Upper lobe of left lung (tissue), 6 donors: ENCODE data around the gene PPP1R9A. TPM values are rescaled to one million over a fixed set of nuclear protein-coding genes. Genes with fewer than 3 reads are reported as not detected.

Source experiments
- ATAC-seq, 2 donors: fragments of 200-7000 bp; cut with Tn5 transposase; one replicate each; pipeline ENCODE4 v1.9.1; 2022; ENCODE audit warnings: mild to moderate bottlenecking in 2 of 2, moderate library complexity in 2 of 2; ENCODE audit not compliant: low FRiP score in 2 of 2
- DNase-seq, 2 donors: peaks; one replicate each; pipeline ENCODE4 v3.0.0-alpha.2; 2019 to 2020
- H3K27ac ChIP-seq, 4 donors: fragments of 200-600 bp; sonication (generic); one replicate each; pipeline ENCODE4 v1.5.1; 2016 to 2019
- H3K27me3 ChIP-seq, 4 donors: fragments of 200-600 bp; sonication (generic); one replicate each; pipeline ENCODE4 v1.5.1; 2017 to 2019
- H3K36me3 ChIP-seq, 4 donors: fragments of 200-600 bp; sonication (generic); one replicate each; pipeline ENCODE4 v1.5.1; 2016 to 2019
- H3K4me1 ChIP-seq, 4 donors: fragments of 200-600 bp; sonication (generic); one replicate each; pipeline ENCODE4 v1.5.1; 2018 to 2019
- H3K4me3 ChIP-seq, 4 donors: fragments of 200-600 bp; sonication (generic); one replicate each; pipeline ENCODE4 v1.5.1; 2017 to 2019; ENCODE audit warnings: mild to moderate bottlenecking in 2 of 4, moderate library complexity in 1 of 4
- H3K9me3 ChIP-seq, 4 donors: fragments of 200-600 bp; sonication (generic); one replicate each; pipeline ENCODE4 v1.5.1; 2018 to 2019
- CTCF ChIP-seq, 6 experiments: fragments of 450-650 bp in 4 of 6; fragments of 200-600 bp in 2 of 6; sonication (generic) in 2 of 6; IDR thresholded peaks; one replicate each; pipeline ENCODE4 v1.5.1; 2016 to 2019; ENCODE audit warnings: antibody characterized with exemption in 6 of 6
- EP300 ChIP-seq, 4 donors: sonication (generic); formaldehyde crosslinking; IDR thresholded peaks; one replicate each; pipeline ENCODE4 v1.5.1; 2017; ENCODE audit warnings: antibody characterized with exemption in 4 of 4, control low read depth in 2 of 4
- POLR2A ChIP-seq, 4 donors: fragments of 450-650 bp; IDR thresholded peaks; one replicate each; pipeline ENCODE4 v1.5.1; 2016 to 2017; ENCODE audit warnings: antibody characterized with exemption in 4 of 4, mild to moderate bottlenecking in 2 of 4
- POLR2AphosphoS5 ChIP-seq, 2 donors: sonication (generic); formaldehyde crosslinking; IDR thresholded peaks; one replicate each; pipeline ENCODE4 v1.5.1; 2017; ENCODE audit warnings: antibody characterized with exemption in 2 of 2
- WGBS, 2 donors: methylation state at CpG; one replicate each; pipeline ENCODE4 v1.1.5; 2017 to 2018; 5-methylcytosine and 5-hydroxymethylcytosine counted together
- total RNA-seq, 6 donors: library from RNA; depleted of rRNA in 4 of 6; stranded (reverse); fragments of >200 nt in 4 of 6; gene quantifications; one replicate each; pipeline versions ENCODE4 v1.1.0 to v1.2.1, GENCODE V29; 2016 to 2021
- donor health status: DM: no; HTN: no; CAD: no; lungs with moderate emphysema.
- donor health status: DM: no; HTN: yes; CAD: no; lungs with severe emphysema.

The PPP1R9A gene
- total RNA-seq, 6 donors from 2014 or later, result 16.9 to 41.9 (median 26.2) TPM

GRCh38 chr7:95205665-95206225 is 298.4 kb downstream of the PPP1R9A start:
- TF ChIP-seq EP300 (IDR thresholded peaks at IDR 0.05) (no peak), CTCF (IDR thresholded peaks at IDR 0.05) (no peak), POLR2AphosphoS5 (IDR thresholded peaks at IDR 0.05) (no peak), POLR2A (IDR thresholded peaks at IDR 0.05) (no peak)

GRCh38 chr7:95209276-95209675 is 301.9 kb downstream of the PPP1R9A start:
- TF ChIP-seq POLR2A (IDR thresholded peaks at IDR 0.05), result no peak
- TF ChIP-seq POLR2AphosphoS5 (IDR thresholded peaks at IDR 0.05), result no peak
- no peak for TF ChIP-seq EP300 (IDR thresholded peaks at IDR 0.05)
- no peak for TF ChIP-seq CTCF (IDR thresholded peaks at IDR 0.05)
- WGBS, 2 donors, result 95 to 97% methylated on average over 2 of the region's 2 CpGs
- DNase-seq, result no peak

More at GRCh38 chr7:95205665-95206225, 298.4 kb downstream of the PPP1R9A start:
- WGBS, 2 donors, result 56 to 69% methylated on average over 1 of the region's 1 CpG
- H3K27ac ChIP-seq, result no peak overlapping the region
- no peaks in the 10 kb centered on the region for H3K9me3 ChIP-seq
- H3K4me3 ChIP-seq, result no peak overlapping the region
- no peak for DNase-seq
- no peaks in the 10 kb centered on the region for H3K27me3 ChIP-seq
- no peaks in the 10 kb centered on the region for H3K36me3 ChIP-seq
- H3K4me1 ChIP-seq, result no peaks in the 10 kb centered on the region
- peak in 1 of 2 donors; percentile 17 for ATAC-seq

GRCh38 chr7:95209788-95210187 is 302.4 kb downstream of the PPP1R9A start:
- H3K27me3 ChIP-seq, result no peaks in the 10 kb centered on the region
- H3K4me1 ChIP-seq, result no peaks in the 10 kb centered on the region
- DNase-seq, result no peak
- H3K27ac ChIP-seq, result no peak overlapping the region
- H3K9me3 ChIP-seq, result no peaks in the 10 kb centered on the region
- ATAC-seq, result no peak
- no peaks in the 10 kb centered on the region for H3K36me3 ChIP-seq
- TF ChIP-seq POLR2AphosphoS5 (IDR thresholded peaks at IDR 0.05), result no peak
- no peak for TF ChIP-seq CTCF (IDR thresholded peaks at IDR 0.05)
- TF ChIP-seq POLR2A (IDR thresholded peaks at IDR 0.05), result no peak
- no peak for TF ChIP-seq EP300 (IDR thresholded peaks at IDR 0.05)
- no peak overlapping the region for H3K4me3 ChIP-seq
- WGBS, 2 donors, result 75 to 79% methylated on average over 2 of the region's 2 CpGs

More at GRCh38 chr7:95209276-95209675, 301.9 kb downstream of the PPP1R9A start:
- Histone ChIP-seq H3K27me3 (no peaks in the 10 kb centered on the region), H3K27ac (no peak overlapping the region), H3K9me3 (no peaks in the 10 kb centered on the region), H3K4me3 (no peak overlapping the region), H3K4me1 (no peaks in the 10 kb centered on the region), H3K36me3 (no peaks in the 10 kb centered on the region)
- no peak for ATAC-seq

- TF ChIP-seq EP300 (IDR thresholded peaks at IDR 0.05) (no peak), POLR2AphosphoS5 (IDR thresholded peaks at IDR 0.05) (no peak), POLR2A (IDR thresholded peaks at IDR 0.05) (no peak), CTCF (IDR thresholded peaks at IDR 0.05) (no peak)
- no peaks in the 10 kb centered on the region for H3K27me3 ChIP-seq
- no peak overlapping the region for H3K27ac ChIP-seq
- ATAC-seq (peak in 1 of 2 donors; percentile 73), DNase-seq (no peak)
- no peaks in the 10 kb centered on the region for H3K4me1 ChIP-seq
- no peaks in the 10 kb centered on the region for H3K36me3 ChIP-seq
- WGBS, 2 donors, result 71 to 83% methylated on average over 2 of the region's 2 CpGs
- H3K4me3 ChIP-seq, result no peak overlapping the region
- no peaks in the 10 kb centered on the region for H3K9me3 ChIP-seq
Measured at GRCh38 chr7:95213148-95213547, 305.8 kb downstream of the PPP1R9A start.
